Measurements from ENCODE around the gene MYRFL. TPM values are rescaled to one million over a fixed set of nuclear protein-coding genes. Genes with fewer than 3 reads are reported as not detected.
"Not testable (repeated sequence)": the region's sequence is repeated elsewhere in the genome, so short reads cannot be mapped to it uniquely, and the experiment has no call there.

MYRFL gene
- total and polyA plus RNA-seq, 12 donors = 0.10 to 0.51 (median 0.30) TPM; not detected in 4

- Histone ChIP-seq H3K36me3 (peaks cover 0 to 17% (median 7%) of the 10 kb centered on the region in 9 donors), H3K4me3 (no peak overlapping the region), H3K27ac (no peak overlapping the region), H3K27me3 (no peaks in the 10 kb centered on the region), H3K9me3 (peaks cover 0 to 33% (median 18%) of the 10 kb centered on the region in 11 donors), H3K4me1 (no peaks in the 10 kb centered on the region)
- no peak for ATAC-seq
- DNase-seq = no peak
- intact Hi-C loops (cut with DNase I) = loop anchor here in 1 of 10 donors (5.0 kb wide), 1 partner anchor 1500 kb away; no protein-coding TSS in a partner anchor
- no peak for TF ChIP-seq CTCF (IDR thresholded peaks at IDR 0.05)
- WGBS, 2 donors = 80 to 82% methylated on average over 2 of the region's 2 CpGs
Measured at GRCh38 chr12:69792533-69792932, 32.5 kb upstream of the MYRFL start.

DNA sequence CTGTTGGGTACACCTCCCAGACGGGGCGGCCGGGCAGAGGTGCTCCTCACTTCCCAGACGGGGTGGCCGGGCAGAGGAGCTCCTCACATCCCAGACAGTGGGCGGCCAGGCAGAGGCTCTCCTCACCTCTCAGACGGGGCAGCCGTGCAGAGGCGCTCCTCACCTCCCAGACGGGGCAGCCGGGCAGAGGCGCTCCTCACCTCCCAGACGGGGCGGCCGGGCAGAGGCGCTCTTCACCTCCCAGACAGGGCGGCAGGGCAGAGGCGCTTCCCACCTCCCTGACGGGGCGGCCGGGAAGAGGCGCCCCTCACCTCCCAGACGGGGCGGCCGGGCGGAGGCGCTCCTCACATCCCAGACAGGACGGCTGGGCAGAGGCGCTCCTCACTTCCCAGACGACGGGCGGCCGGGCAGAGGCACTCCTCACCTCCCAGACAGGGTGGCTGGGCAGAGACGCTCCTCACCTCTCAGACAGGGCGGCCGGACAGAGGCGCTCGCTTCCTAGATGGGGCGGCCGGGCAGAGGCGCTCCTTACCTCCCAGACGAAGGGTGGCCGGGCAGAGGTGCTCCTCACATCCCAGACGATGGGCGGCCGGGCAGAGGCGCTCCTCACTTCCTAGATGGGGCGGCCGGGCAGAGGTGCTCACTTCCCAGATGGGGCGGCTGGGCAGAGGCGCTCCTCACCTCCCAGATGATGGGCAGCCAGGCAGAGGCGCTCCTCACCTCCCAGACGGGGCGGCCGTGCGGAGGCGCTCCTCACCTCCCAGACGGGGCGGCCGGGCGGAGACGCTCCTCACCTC is 17.7 kb upstream of the MYRFL start:
- intact Hi-C loops (cut with DNase I); H3K4me3 ChIP-seq; ATAC-seq; H3K27ac ChIP-seq; H3K4me1 ChIP-seq; H3K27me3 ChIP-seq: not testable (repeated sequence)
- Histone ChIP-seq H3K36me3 (peaks cover 0 to 16% (median 0%) of the 10 kb centered on the region in 9 donors), H3K9me3 (peaks cover 0 to 24% (median 0%) of the 10 kb centered on the region in 11 donors)
- peak in 1 of 2 donors; percentile 6 for DNase-seq
- 97% methylated on average over 61 to 62 of the region's 62 CpGs for WGBS, 2 donors

GRCh38 chr12:69810870-69811498 is 14.0 kb upstream of the MYRFL start:
- Histone ChIP-seq H3K27ac (no peak overlapping the region), H3K36me3 (peaks cover 0 to 17% (median 0%) of the 10 kb centered on the region in 9 donors), H3K4me1 (no peaks in the 10 kb centered on the region), H3K27me3 (no peaks in the 10 kb centered on the region), H3K9me3 (peaks cover 0 to 24% (median 0%) of the 10 kb centered on the region in 11 donors), H3K4me3 (no peak overlapping the region)
- no peak for ATAC-seq
- TF ChIP-seq CTCF (IDR thresholded peaks at IDR 0.05) = no peak
- no peak for DNase-seq
- intact Hi-C loops (cut with DNase I) = no loop called here
- WGBS, 2 donors = 73 to 95% methylated on average over 4 of the region's 4 CpGs

- Histone ChIP-seq H3K9me3 (peaks cover 0 to 1% (median 0%) of the 10 kb centered on the region in 11 donors), H3K27ac (no peak overlapping the region), H3K4me3 (no peak overlapping the region), H3K4me1 (peaks cover 0 to 8% (median 2%) of the 10 kb centered on the region in 9 donors), H3K36me3 (peaks cover 0 to 7% (median 0%) of the 10 kb centered on the region in 9 donors), H3K27me3 (no peaks in the 10 kb centered on the region)
- TF ChIP-seq CTCF (IDR thresholded peaks at IDR 0.05) = no peak
- intact Hi-C loops (cut with DNase I) = no loop called here
- DNase-seq = no peak
- ATAC-seq = no peak
- WGBS, 2 donors = 76 to 93% methylated on average over 3 of the region's 3 CpGs
Measured at GRCh38 chr12:69816082-69816481, 8.9 kb upstream of the MYRFL start.

All from heart right ventricle (tissue), 16 donors.